NCI-H1092 (cell line): ENCODE results near the gene ZSCAN5B.
"Not testable (repeated sequence)": the region's sequence is repeated elsewhere in the genome, so short reads cannot be mapped to it uniquely, and the experiment has no call there.

Experiments used
- DNase-seq: peaks from one replicate; lab custom pipeline; 2025; lab: John Stamatoyannopoulos, UW

ZSCAN5B gene

GRCh38 chr19:56175861-56176307 lies 21.7 kb downstream of the ZSCAN5B start, which contains the start of gene GALP:
Gene GALP, plus strand, starts transcription at chr19:56176008. Its CDS starts 1,101 bp downstream, at chr19:56177109.
- DNase-seq = not testable (repeated sequence)

GRCh38 chr19:56174550-56174949 lies 23.0 kb downstream of the ZSCAN5B start:
- DNase-seq = no peak

DNA sequence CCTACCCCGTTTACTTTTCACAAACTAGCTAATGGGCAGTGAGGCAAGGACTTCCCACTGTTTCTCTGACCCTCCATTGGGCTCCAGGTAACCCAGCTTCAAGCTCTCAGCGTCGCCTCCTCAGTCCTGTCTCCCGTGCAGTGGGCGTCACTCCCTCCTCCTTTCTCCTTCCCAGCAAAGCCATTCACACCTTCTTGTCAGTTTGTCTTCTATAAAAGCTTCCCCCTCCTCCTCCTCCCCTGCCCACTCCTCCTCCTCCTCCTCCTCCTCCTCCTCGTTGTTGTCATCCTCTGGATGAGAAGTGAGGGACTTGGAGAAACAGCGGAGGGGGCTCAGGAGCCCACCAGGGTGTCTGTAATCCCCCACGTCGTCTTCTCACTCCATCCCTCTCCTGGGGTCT lies 23.5 kb downstream of the ZSCAN5B start:
- no peak for DNase-seq

GRCh38 chr19:56170261-56170660 lies 27.3 kb downstream of the ZSCAN5B start:
- no peak for DNase-seq

DNA sequence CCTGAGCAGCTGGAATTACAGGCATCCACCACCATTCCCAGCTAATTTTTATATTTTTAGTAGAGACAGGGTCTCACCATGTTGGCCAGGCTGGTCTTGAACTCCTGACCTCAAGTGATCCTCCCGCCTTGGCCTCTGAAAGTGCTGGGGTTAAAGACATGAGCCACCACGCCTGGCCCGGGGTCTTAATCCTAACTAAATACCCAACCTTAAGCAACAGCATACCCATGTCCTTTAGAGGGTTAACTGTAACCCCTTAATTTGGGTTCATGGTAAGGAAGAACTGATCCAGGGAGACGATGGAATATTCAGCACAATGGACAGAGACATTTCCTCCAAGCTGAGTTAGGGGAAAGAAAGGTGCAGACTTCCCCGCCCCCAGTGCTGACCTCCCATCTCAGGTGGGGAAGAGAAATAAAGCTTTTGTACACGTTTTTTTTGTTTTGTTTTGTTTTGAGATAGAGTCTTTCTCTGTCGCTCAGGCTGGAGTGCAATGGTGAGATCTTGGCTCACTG lies 30.5 kb downstream of the ZSCAN5B start:
- no peak for DNase-seq

- DNase-seq = no peak
These were observed 34.5 kb downstream of the ZSCAN5B start for GRCh38 chr19:56163097-56163496.

- no peak for DNase-seq
These were observed 35.3 kb downstream of the ZSCAN5B start for GRCh38 chr19:56162258-56162657.

DNA sequence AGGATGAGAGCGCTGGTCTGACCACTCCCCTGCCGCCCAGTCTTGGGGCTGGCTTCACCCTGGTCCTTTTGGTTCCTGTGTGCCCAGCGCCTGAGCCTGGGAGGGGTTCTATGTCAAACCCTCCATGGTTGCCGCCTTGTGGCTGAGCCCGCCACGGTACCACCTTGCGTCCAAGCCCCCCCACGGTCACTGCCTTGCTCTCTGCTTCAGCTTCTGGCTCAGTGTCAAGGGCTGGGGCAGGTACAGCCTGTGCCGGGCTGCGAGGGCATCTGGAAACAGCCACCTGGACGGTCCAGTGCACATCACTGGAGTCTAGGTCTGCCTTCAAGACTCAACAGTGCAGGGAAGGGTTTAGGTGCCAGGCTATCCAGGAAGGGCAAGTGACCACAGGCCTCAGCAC lies 36.0 kb downstream of the ZSCAN5B start:
- DNase-seq = no peak

DNA sequence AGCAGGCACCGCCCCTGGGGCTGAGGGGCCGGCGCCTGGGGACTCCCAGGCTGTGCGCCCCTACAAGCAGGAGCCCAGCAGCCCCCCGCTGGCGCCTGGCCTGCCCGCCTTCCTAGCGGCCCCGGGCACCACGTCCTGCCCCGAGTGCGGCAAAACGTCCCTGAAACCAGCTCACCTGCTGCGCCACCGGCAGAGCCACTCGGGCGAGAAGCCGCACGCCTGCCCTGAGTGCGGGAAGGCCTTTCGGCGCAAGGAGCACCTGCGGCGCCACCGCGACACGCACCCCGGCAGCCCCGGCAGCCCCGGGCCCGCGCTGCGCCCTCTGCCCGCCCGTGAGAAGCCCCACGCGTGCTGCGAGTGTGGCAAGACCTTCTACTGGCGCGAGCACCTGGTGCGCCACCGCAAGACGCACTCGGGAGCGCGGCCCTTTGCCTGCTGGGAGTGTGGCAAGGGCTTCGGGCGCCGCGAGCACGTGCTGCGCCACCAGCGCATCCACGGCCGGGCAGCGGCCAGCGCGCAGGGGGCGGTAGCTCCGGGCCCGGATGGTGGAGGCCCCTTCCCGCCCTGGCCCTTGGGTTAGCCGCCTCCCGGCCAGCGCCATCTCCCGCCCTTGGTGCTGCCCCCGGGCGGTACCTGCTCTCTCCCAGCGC lies 37.8 kb downstream of the ZSCAN5B start:
- no peak for DNase-seq

DNA sequence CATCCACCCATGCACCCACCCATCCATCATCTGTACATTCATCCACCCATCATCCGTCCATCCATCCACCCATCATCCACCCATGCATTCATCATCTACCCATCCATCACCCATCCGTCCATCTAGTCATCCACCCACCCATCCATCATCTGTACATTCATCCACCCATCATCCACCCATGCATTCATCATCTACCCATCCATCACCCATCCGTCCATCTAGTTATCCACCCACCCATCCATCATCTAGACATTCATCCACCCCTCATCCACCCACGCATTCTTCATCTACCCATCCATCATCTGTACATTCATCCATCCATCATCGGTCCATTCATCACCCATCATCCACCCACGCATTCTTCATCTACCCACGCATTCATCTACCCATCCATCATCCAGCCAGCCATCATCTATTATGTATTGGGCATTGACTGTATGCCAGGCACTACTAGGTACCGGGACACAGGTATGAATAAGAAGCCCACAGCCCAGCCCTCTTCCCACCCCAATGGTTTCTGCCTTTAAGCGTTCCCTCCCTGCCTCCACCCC lies 38.5 kb downstream of the ZSCAN5B start:
- no peak for DNase-seq

DNA sequence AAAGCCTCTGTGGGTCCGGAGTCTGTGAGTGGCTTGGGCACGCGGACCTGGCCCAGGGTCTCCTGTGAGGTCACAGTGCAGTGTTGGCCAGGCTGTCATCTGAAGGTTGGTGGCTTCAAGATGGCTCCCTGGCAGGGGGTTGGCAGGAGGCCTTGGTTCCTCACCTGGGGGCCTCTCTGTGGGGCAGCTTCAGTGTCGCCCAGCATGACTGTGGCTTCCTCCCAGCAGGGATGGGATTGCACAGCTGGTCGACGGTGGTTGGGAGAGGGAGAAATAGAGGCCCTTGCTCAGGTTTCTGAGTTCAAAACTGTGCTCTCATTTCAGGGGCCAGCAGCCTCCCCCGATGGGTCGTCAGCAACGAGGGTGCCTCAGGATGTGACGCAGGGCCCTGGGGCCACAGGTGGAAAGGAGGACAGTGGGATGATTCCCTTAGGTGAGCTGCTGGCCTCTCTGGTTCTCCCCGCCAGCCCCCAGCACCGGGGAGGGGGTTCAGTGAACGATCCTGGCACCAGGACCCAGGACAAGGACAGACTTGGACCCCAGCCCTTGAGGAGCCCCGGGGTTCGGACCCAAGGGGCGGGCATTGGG lies 39.3 kb downstream of the ZSCAN5B start:
- no peak for DNase-seq

- DNase-seq = no peak
These were observed 40.8 kb downstream of the ZSCAN5B start for GRCh38 chr19:56156768-56157167.

DNA sequence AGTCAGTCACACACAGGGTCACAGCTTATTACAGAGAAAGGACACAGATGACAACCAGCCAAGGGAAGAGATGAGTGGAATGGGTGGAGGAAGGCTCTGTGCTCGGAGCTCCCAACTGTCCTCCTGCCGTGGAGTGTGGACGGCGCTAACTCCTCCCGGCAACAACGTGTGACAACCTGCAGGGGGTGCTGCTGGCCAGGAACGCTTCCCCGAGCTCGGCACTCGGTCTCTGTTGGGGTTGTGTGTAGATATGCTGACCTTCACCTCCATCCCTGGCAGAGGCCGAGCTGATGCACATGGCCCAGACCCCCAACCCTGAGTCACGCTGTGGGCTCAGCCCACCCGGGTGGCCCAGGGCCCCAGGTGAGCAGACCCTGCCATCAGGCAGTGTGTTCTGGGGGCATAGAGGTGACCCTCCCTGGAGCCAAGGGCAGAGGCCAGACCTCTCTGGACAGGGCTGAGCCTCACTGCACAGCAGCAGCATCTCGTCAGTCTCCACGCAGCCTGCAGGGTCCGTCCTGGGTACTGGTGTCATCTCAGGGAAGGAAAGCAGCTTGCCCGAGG lies 42.4 kb downstream of the ZSCAN5B start:
- no peak for DNase-seq

DNA sequence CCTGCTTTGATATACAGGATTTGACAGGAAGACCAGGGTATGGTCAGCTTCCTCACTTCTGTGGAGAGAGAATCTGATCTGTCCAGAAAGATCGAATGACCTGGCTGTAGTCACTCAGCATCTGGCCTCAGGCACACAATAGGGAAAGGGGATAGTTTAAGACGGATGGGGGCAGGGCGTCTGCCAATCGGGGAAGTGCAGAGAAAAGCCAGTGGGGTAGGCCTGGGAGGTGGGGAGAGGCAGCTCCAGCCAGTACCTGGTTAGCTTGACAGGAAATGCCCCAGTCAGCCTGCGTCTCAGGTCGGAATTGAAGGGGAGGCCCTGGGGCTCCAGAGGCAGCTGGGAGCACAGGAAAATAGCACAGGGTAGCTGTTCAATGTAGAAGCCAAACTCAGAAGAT lies 44.1 kb downstream of the ZSCAN5B start:
- no peak for DNase-seq

DNA sequence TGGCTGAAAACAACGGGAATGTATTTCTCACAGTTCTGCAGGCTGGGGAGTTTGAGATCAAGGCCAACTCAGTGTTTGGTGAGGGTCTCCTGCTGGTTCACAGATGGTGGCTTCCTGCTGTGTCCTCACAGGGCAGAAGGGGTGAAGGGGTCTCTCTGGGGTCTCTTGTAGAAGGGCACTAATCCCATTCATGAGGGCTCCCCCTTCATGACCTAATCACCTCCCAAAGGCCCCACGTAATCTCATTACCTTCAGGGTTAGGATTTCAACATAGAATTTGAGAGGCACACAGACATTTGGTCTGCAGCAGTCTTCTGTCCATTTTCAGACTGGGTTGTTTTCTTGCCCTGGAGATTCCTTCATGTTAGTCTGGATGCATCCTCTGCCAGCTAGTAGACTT lies 44.9 kb downstream of the ZSCAN5B start:
- DNase-seq = no peak

DNA sequence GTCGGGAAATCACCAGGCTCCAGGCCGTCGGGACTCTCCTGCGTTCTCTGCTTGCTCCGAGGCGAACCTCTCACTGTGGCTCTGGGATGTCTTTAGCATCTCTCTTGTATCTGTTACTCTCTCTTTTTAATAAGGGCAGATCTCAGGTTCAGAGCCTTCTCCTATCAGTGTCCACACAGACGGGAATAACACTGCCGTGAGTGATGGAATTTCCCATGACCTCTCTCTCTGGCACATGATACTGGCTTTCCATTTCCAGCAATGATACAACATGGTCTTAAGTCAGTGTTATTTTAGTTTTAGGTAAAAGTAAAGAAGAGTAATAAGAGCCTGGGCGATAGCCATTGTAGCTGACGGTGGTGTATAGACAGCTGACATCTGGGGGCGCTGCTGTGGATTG lies 47.2 kb downstream of the ZSCAN5B start:
- DNase-seq = no peak

GRCh38 chr19:56149656-56150038 lies 47.9 kb downstream of the ZSCAN5B start:
- no peak for DNase-seq

DNA sequence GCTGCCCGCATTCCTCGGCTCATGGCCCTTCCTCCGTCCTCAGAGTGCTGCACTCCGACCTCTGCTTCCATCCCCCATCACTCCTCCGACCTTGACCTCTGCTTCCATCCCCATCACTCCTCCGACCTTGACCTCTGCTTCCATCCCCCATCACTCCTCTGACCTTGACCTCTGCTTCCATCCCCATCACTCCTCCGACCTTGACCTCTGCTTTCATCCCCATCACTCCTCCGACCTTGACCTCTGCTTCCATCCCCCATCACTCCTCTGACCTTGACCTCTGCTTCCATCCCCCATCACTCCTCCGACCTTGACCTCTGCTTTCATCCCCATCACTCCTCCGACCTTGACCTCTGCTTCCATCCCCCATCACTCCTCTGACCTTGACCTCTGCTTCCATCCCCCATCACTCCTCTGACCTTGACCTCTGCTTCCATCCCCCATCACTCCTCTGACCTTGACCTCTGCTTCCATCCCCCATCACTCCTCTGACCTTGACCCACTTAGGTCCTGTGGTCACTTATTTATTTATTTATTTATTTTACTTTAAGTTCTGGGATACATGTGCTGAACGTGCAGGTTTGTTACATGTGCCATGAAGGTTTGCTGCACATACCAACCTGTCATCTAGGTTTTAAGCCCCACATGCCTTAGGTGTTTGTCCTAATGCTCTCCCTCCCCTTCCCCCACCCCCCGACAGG lies 48.5 kb downstream of the ZSCAN5B start:
- not testable (repeated sequence) for DNase-seq

DNA sequence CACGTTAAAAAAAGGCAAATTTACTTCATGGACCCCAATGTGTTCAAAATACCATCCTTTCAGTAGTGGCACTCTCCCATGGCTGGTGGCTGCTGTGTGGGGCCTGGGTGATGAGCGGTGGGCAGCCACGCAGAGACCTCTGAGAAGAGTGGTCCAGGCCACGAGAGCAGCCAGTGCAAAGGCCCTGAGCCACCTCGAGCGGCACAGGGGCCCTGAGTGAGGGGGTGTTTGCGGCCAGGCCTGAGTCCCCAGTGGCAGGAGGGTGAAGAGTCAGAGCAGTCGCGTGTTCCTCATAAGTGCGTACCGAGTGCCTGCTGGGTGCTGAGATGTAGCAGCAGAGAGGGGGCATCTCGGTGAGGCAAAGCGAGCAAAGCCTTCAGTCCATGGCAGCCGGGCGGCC lies 49.5 kb downstream of the ZSCAN5B start:
- DNase-seq = no peak

GRCh38 chr19:56147307-56147706 lies 50.3 kb downstream of the ZSCAN5B start:
- DNase-seq = no peak

DNA sequence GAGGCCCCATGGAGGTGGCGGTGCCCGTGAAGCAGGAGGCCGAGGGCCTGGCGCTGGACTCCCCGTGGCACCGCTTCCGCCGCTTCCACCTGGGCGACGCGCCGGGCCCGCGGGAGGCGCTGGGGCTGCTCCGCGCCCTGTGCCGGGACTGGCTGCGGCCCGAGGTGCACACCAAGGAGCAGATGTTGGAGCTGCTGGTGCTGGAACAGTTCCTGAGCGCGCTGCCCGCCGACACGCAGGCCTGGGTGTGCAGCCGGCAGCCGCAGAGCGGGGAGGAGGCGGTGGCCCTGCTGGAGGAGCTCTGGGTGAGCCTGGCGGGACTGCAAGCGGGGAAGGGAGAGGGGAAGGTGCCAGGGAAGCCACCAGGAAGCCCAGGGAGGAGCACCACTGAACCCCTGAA lies 50.7 kb downstream of the ZSCAN5B start:
- DNase-seq = no peak

DNA sequence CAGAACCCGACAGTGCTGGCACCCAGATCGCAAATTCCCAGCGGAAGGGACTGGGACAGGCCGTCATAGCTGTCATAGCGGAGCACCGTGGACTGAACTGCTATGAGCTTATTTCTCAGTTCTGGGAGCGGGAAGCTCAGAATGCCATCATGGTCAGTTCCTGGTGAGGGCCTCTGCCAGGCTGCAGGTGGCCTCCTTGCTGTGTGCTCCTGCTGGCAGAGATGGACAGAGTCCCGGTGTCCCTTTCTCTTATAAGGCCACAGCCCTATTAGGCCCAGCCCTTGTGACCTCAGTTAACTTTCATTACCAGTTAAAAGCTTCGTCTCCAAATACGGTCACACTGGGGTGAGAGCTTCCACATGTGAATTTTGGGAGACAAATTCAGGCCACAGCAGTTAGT lies 51.9 kb downstream of the ZSCAN5B start:
- no peak for DNase-seq

GRCh38 chr19:56144831-56145230 lies 52.8 kb downstream of the ZSCAN5B start:
- no peak for DNase-seq
